ENCODE results near the gene FAHD2A.
"Not testable (repeated sequence)": the region's sequence is repeated elsewhere in the genome, so short reads cannot be mapped to it uniquely, and the experiment has no call there.

Gene FAHD2A

DNA sequence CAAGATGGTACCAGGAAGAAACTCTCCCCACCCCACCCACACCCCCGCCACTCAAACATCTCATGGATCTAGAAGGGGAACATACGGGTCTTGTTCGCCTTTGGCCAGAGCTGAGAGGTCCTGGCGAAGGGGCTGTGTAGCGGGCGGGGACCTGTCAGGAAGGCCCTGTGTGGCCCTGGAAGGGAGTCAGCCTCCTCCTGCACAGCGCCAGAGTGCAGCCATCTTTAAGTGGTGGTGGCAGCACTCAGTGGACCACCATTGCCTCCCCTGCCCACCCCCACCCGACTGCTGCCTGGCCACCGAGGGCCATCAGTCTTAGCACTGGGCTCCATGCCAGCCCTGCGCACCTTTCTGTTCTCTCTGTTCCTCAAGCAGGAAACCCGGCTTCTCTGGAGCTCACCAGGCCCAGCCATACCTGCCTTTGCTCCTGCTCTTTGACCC lies 11.6 kb upstream of the FAHD2A start:
- DNase-seq (ENCODE audit: low spot score): peak; percentile 11

GRCh38 chr2:95391641-95392310 lies 10.7 kb upstream of the FAHD2A start:
- peak; percentile 37 for DNase-seq (ENCODE audit: low spot score)

DNA sequence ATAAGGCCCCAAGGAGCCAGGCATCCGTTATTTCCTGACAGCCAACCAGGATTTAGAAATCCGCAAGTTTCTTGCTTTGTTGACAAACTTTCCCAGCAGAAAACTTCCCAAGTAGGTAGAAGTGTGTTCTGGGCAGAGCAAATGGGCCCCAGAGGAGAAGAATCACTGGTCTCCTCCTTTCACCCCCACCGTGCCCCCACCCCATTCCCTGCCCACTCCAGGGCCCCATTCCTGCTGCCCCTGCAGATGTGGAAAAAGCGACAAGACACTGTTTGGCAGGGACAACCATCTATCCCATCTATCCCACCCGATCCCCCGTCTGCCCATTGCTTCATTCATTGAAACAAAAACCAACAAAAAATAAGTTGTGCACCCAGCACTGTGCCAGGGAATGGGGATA lies 10.2 kb upstream of the FAHD2A start:
- DNase-seq (ENCODE audit: low spot score): no peak

GRCh38 chr2:95392730-95393455 lies 9.6 kb upstream of the FAHD2A start:
- DNase-seq (ENCODE audit: low spot score): no peak

DNA sequence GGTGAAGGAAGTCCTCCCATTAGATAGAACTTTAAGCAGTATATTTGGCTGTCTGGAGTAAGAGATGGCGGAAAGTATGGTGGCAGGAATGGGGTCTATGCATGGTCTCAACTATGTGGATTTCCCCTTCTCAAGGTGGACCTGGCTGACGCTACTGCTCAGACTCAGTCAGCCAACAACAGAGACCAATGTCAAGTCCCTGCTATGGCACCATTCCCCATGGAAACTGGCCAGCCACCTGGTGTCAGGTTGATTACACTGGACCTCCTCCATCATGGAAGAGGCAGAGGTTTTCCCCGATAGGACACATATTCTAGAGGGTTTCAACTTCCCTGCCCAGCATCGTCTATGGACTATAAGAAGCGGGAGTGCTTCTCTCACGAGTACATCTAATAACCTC lies 8.6 kb upstream of the FAHD2A start:
- no peak for DNase-seq (ENCODE audit: low spot score)

GRCh38 chr2:95399061-95399460 lies 3.4 kb upstream of the FAHD2A start:
- DNase-seq (ENCODE audit: low spot score): no peak

- DNase-seq (ENCODE audit: low spot score): no peak
Observed at GRCh38 chr2:95401480-95401879, 1.0 kb upstream of the FAHD2A start.

DNA sequence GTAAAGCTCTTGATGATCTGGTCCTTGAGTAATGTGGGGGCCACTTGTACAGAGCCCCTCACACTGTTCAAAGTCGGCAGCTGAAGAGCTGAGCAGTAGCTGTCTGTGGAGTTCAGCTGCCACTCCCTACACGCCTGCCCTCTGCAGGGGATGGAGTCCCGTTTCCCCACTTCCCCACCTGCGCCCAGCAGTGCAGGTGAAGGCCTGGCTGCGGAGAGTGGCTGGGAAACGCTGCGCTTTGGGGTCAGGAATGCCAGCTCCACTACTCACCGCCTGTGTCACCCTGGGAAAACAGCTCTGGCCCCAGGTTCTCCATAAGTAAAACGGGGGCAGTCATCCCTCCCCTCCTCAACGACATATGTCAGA lies 521 bp upstream of the FAHD2A start:
- not testable (repeated sequence) for DNase-seq (ENCODE audit: low spot score)

DNA sequence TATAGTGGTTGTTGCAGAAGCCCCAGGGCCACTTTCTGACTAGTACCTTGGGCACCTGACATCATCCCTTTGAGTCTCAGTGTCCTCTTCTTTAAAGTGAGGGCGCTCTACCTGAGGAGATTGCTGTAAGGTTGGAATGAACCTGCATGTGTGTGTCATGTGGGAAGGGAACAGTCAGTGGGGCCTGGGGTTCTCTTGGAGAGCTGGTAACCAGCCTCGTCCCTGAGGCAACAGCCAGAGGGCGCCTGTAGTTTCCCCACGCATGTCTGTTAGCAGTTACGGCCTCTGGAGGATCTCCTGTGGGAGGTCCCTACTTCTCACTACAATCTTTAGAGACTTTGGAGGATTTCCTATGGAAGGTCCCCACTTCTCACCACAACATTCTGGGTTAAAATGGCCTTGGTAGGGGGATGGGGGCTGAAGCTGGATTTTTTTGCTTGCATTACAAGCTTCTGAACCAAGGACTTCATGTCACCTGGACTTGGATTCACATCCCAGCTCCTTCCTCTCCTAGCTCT lies 755 bp downstream of the FAHD2A start:
- DNase-seq (ENCODE audit: low spot score): peak; percentile 55

DNA sequence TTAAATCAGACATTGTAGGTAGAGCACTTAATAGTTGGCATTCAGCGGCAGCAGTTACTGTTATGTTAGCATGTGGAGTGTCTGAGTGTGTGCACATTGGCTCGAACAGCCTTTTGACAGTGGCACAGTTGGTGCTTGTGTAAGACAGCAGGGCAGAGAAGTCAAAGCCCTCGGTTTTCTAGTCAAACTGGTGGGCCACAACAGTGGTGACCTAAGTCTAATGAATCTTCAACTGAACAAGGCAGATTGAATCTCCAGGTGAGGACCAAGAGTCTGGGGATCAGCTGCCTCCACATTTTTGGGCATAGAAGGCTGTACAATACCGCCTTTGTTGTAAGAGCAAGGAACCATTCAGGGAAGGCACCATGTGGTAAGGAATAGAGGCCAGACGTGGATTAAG lies 1.3 kb downstream of the FAHD2A start:
- not testable (repeated sequence) for DNase-seq (ENCODE audit: low spot score)

DNA sequence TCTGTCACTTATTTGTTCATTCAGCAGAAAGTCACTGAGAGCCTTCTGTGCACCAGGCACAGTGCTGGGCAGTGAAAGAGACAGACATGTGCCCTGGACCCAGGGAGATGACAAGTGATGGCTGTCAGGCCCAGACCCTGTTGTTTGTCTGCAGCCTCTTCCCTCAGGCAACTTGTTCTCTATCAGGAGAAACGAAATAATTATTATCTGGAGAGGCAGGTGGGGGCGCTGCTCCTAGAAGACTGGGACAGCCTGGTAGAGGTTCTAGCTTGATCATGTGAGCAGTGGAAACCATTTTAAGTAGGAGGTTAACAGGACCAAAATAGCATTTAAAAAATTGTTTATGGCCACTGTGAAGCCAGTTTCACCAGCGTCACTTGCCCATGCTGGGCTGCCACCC lies 2.2 kb downstream of the FAHD2A start:
- DNase-seq (ENCODE audit: low spot score): not testable (repeated sequence)

DNA sequence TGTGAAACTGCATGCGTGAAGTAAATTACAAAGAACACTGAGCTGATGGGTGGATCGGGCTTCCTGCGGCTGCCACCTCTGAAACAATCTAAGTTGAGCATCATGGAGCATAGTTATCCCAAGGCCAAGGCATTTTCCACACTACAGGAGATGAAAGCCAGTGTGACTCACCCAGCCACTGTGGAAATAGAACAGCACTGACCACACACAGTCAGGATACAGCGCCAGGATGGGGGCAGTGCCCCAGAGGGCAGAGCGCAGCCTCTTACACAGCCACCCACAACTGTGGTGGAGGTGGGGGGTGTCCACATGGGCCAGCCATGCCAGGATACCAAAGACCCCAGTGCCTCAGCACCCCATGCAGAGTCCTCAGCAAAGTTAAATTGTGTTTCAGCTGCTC lies 8.7 kb downstream of the FAHD2A start:
- DNase-seq (ENCODE audit: low spot score): peak; percentile 57

DNA sequence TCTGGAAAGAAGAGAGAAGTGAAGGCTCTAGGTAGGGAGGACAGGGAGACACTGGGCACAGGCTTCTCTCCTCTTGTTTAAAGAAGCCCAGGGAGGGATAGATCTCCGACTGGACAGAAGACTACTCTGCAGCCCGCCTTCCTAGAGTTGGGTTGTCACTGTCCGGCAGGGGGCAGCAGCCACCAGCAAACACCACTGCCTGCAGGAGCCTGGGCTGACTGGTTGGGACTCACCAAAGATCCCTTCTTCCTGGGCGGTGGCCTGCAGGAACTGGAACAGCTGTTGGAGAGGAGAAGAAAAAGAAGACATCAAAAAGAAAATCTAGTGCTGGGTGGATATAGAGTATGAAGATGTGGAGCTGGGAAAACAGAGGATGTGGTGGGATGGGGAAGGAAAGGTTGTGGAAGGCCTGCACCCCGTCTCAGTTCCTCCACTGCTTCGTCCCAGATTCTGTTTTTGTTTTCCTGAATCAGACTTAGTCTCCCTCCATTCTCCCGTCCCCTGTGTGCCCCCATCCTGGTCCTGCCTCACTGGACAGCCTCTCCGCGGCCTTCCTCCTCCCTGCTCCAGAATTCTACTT lies 11.6 kb downstream of the FAHD2A start:
- DNase-seq (ENCODE audit: low spot score): peak; percentile 87

GRCh38 chr2:95415138-95415537 lies 12.6 kb downstream of the FAHD2A start:
- not testable (repeated sequence) for DNase-seq (ENCODE audit: low spot score)

DNA sequence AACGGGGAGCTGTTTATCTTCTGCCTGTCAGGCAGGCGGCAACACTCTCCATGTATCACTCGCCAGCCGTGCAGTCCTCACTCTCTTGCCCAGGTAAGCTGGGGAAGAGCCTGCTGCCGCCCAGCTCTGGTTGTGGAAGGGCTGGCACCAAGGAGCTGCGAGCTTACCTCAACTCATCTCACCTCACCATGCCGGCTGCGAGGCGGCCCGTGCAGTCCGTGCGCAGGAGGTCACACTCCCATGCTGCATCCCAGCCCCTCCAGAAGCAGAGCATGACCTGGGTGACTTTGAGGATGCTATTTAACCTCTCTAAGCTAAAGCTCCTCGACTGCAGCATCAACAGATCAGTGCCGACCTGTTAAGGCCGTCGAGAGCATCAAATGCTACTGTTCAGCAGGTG lies 13.1 kb downstream of the FAHD2A start:
- DNase-seq (ENCODE audit: low spot score): not testable (repeated sequence)

GRCh38 chr2:95427196-95427867 lies 24.8 kb downstream of the FAHD2A start:
- DNase-seq (ENCODE audit: low spot score): not testable (repeated sequence)

- not testable (repeated sequence) for DNase-seq (ENCODE audit: low spot score)
Observed at GRCh38 chr2:95429748-95430467, 27.4 kb downstream of the FAHD2A start.

DNA sequence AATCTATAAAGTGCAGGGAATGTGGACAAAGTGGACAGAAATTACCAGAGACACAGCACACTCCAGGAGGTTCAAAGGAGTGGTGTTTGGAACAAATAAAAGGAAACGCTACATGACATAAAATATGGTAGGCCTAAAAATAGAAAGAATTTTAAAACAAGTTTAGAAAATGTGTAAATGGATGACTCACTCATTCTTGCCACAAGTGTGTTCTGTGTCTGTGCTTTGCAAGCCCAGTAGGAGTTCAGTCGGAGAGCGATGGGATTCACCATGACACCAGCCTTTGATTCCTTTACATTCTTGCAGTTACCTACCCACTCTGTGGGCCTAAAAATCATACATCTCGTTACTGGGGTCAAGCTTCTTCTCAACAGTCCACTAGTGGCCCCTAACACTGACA lies 30.9 kb downstream of the FAHD2A start:
- not testable (repeated sequence) for DNase-seq (ENCODE audit: low spot score)

DNA sequence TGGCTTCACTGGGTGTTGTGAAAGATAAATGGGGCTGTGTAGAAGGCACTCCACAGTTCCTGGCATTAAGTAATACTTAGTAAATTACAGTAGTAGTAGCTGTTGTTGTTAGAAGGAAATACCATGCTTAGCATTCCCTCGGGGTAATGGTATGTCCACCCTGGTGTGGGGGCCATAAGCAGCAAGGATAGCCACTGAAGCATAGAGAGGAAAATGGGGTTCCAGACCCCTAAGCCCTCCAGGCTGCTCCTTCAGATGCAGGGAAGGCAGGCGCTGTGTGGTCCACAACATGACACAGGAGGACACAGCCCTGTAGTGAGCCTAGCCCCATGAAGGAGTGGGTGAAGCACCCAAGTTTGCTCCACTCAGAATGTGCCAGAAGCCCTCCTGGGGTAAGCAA lies 31.5 kb downstream of the FAHD2A start:
- not testable (repeated sequence) for DNase-seq (ENCODE audit: low spot score)

DNA sequence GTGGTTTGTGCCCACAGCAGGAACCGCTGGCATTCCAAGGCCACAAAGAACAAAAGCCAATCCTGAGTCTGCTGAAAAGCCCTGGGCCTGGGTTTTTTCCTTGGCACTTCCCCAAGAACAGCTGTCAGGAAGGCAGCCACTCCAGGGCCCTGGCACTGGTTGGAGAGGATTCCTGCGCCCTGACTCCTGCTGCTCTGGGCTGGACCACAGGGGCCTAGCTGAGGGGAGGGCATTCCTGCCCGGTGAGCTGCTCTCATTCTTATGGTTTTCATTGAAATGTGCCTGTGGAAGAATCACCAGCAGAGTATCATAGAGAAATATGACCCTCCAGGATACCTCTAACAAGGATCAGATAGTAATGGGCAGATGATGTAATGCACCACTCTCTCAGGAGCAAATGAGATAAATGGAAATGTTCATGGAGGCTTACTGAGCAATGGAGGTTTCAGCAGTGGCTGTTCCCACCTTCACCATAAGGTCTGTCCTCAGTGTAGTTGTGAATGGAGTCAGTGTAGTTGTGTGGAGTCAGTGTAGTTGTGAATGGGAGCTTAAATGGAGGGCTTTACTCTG lies 32.1 kb downstream of the FAHD2A start:
- not testable (repeated sequence) for DNase-seq (ENCODE audit: low spot score)

- DNase-seq (ENCODE audit: low spot score): not testable (repeated sequence)
Observed at GRCh38 chr2:95435162-95435871, 32.8 kb downstream of the FAHD2A start.
